ACHN (cell line): ENCODE data around the gene ERC2.

Experiments used
- DNase-seq: peaks from one replicate; pipeline ENCODE4 v3.0.0-alpha.2; 2015
- in situ Hi-C: cut with HindIII; loops from 2 replicates; pipeline ENCODE4 v1.10.0; 2017; ENCODE audit warnings: low sequenced_read_pairs, low pct_ligation_motif_present, low pct_unique_long_range_greater_than_20kb

Gene ERC2

DNA sequence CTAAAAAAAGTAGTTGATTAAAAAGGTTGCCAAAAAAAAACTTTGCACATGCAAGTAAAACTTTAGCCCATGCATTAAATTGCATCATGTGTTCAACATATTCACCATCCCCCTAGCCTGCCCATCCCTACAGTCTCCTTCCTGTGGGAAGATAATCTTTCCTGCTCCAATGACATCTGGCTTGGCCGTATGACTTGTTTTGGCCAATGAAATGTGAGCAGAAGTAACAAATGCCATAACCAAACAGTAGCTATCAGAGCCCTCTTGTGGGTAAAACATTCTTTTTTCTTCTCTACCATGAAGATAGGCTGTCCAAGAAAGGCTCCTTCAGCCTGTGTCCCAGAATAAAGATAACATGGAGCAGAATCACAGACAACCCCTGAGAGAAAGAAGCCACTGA is 15.3 kb downstream of the ERC2 start:
- peak; percentile 8 for DNase-seq
- in situ Hi-C loops: no loop called here

DNA sequence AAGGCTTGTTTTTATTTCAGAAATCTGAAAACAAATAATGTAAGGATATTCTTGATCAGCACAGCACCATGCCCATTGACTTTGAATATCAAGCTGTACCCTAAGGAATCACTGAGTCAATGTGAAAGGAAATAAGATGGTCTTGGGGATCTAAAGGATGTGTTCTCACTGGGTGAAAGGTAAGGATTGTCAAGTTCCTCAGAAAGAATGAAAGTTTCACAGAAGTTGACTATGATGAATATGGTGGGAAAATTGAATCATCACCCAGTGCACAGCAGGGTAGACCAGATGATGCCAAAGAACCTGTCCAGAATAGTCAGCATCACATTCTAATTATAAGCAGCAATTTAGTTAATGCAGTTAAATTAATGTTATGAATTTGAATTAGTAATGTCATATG is 16.2 kb downstream of the ERC2 start:
- DNase-seq: no peak
- in situ Hi-C loops: no loop called here

DNA sequence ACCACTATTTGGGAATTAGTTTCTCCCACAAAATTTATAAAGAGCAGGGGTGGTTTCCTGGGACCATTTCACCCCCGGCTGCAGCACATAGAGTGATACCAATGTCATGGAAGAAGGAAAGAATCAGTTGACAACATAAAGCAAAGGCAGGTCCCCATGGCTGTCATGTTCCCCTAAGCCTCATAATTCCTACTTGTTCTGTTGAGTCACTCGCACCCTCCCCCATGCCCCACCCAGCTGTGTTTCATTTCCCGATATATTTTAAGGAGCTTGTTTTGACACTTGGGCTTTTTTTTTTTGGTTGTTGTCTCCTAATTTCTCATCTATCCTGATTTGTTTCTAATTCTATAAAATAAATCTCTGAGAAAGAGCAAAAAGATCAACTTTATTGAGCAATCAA is 24.9 kb downstream of the ERC2 start:
- no peak for DNase-seq
- in situ Hi-C loops: no loop called here

DNA sequence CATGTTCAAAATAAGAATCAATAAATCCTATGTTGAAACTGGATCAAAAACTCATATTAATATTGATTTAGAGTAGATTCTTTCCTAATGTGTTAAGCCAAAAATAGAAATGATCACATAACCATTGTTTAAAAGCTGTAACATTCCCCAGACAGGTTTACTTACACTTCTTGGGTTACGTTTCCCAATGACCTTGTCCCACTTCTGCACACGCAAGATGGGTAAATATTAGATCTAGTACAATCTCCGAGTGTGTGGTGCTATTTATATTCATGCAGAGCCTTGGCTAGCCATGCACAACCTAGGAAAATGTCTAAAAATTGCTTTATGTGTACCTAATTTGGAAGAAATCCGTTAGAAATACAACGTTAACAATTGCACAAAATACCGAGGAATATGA is 39.6 kb downstream of the ERC2 start:
- in situ Hi-C loops: no loop called here
- DNase-seq: no peak

DNA sequence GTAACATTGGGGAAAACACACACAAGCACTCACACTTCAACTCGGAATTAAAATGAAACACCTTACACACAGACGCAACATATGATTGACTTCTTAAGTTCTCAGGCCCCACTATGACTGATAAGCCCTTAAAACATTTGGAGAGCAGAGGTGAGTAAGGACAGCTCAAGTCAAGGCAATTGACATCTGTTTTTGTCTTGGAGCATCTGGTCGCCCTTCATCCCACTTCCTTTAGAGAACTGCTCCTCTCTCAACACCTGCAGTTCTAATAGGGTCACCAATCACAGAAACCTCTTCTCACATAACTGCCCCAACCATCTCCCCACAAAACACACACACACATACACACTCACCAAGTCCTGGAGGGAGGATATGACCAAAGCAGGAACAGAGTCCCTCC is 43.4 kb downstream of the ERC2 start:
- in situ Hi-C loops: no loop called here
- no peak for DNase-seq

DNA sequence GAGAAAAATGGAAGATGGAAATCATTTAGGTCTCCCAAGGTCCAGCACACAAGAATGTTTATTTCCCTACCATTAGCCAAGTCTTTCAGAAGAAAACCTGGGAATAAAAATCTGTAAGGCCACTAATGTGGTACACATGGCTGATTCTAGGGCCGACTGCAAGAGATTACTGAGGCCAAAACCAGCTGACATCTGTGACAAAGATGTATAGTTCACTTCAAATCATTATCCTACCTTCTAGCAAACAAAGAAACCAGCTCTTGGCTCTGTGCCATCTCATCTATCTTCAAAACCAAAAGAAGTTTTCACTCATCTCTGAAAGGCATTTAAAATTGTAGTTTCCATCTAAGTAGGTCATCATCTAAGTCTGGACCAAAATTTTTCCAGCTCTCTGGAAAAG is 43.9 kb downstream of the ERC2 start:
- in situ Hi-C loops: no loop called here

DNA sequence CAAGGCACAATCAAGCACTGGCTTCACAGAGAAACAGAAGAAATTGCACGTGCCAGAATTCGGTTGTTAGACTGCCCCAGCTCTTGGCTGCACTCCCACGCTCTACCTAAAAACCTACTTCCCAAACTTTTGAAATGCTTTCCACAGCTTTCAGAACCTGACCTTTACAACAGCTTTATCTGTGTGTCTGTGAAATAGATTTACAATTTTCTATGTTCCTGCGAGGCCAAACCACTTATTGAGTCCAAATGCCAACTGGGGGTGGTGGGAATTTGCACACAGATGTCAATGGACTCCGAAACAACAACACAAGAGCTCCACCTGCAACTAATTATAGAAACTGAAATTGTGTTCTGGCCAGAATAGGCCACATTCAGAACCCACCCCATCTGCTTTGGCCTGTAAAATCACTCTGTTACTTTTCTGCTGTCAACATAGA is 44.6 kb downstream of the ERC2 start:
- DNase-seq: no peak
- in situ Hi-C loops: no loop called here

More for the DNA sequence above, 43.9 kb downstream of the ERC2 start:
- no peak for DNase-seq

DNA sequence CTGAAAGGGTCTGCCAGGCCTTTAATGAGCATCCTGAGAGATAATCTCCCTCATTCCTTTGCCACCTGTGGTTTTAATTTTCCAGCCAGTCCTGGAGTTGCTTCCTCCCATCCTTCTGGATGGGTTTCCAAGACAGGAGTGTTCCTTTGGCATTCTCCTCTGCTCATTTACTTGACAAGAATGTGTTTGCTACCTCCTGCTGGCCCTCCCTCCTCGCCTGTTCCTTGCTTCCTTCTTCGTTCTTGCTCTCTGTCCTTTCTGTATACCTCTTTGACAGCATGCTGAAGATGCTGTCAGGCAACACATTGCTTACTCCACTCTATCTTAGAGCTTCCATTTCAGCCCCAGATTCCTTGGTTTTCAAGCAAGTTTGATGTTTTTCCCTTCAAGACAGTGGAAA is 46.0 kb downstream of the ERC2 start:
- in situ Hi-C loops: no loop called here
- DNase-seq: no peak

DNA sequence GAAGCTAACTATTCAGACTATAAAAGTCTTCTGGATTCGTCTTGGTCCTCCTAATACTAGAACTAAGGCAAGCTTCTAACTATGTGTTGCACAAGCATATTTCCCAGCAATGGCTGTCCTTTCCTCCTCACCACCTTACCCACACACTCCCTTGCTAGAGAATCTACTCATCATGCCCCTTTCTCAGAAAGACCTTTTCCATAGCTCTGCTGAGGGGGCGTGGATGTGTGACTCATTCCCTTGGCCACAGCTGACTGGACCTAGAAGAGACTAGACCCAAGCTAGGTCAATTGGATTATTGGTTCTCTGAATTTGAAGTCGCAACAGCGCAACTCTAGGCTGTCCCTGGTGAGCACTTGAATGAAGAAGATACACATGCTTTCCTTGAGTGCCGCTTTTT is 47.1 kb downstream of the ERC2 start:
- in situ Hi-C loops: no loop called here
- peak; percentile 1 for DNase-seq

DNA sequence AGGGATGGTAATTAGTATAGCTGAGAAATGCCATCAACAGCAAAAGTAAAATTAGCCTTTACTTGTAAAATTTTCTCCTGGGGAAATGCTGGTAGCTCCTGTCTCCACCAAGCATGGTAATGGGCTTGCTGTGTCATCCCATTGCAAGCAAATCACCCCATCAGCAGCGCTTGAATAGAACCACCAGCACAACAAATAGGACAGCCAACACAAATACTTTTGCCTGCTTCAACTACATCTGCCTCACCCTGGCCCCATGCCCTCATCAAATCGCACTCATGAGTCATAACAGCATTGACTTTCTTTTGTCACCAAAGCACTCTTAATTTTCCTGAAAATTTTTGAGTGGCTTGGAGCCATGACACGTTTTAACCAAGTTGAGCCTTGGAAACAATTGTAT is 52.6 kb downstream of the ERC2 start:
- DNase-seq: no peak
- in situ Hi-C loops: no loop called here

DNA sequence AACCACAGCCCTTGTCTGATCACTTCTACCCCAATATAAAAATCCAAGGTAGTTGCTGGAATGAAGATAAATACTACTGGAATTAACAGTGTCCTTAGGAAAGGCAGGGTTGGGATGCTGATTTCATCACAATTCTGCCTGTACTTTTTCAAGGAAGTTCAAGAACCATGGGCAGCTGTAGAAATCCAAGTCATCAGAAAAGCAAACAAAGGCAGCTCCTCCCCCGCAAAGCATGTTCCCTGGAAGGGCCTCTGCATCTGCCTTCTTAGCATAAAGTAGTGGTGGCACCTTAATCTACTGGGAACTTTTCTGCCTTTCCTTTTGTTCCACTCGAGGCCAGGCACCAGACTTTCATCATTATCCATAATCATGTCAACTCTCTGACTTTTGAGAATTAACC is 54.4 kb downstream of the ERC2 start:
- in situ Hi-C loops: no loop called here
- DNase-seq: no peak

DNA sequence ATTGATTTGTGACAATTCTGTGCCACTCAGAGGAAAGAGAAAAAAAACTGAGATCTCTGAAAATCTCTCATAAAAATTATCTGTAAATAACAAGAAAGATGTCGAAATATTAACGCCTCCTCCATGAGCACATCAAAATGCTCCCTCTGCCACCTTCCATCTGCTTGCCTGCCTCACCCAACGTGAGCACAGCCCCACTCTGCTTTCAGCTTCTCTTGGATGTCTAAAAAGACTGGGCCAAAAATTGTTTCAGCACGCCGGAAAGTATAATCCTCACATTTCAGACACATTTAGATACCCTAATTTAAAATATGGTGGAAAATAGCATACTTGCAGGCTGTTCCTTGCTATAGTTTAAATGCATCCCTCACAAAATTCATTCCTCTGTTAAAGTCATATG is 57.1 kb downstream of the ERC2 start:
- in situ Hi-C loops: no loop called here
- DNase-seq: no peak

DNA sequence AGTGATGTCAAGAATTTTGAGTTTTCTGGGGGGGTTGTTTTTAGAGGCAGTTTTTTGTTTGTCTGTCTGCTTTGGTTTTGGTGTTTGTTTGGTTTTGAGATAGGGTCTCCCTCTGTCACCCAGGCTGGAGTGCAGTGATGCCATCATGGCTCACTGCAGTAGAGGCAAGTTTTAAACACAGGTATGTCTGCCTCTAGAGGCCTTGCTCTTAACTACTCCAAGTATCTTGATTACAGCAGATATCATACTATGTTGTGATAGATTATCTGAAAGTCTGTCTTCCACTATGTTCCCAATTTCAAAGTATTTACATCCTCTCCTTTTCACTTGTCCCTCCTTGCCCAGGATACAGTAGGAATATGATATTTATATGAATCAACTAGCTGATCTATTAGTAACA is 57.7 kb downstream of the ERC2 start:
- in situ Hi-C loops: no loop called here
- no peak for DNase-seq

DNA sequence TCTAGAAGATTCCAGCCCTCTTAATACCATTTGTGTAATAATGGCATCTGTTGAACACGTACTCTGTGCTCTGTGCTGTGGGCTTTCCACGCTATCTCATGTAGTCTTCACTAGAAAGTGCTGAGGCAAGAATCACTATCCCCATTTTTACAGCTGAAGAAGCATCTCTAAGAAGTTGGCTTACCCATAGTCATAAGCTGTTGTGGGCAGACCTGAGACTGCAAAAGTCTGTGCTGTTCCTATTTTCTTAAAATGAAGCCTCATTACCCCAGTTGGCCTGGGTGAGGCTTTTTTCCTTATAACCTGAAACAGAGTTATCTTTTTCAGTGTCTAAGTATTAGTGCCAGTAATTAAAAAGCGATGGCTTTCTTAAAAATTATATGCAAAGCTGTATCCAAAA is 58.5 kb downstream of the ERC2 start:
- no peak for DNase-seq
- in situ Hi-C loops: no loop called here

DNA sequence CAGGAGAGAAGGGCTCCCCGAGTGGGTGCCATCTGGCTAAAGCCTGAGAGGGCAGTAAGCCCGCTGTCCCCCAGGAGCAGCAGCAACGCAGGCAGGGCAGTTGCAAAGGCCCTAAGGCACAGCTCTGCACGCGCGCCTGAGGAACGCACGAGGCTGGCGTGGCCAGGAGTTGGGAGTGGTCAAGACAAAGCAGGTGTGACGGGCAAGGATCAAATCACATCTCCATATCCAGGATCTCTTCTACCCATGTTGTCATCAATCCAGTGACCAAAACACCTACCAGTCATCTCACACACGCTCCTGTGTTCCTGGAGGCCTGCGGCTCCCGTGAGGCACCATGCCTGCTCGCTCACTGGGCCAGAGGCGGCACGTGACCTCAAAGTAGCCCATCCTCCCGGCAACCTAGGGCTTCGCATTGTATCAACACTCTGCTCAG is 59.5 kb downstream of the ERC2 start:
- in situ Hi-C loops: no loop called here

DNA sequence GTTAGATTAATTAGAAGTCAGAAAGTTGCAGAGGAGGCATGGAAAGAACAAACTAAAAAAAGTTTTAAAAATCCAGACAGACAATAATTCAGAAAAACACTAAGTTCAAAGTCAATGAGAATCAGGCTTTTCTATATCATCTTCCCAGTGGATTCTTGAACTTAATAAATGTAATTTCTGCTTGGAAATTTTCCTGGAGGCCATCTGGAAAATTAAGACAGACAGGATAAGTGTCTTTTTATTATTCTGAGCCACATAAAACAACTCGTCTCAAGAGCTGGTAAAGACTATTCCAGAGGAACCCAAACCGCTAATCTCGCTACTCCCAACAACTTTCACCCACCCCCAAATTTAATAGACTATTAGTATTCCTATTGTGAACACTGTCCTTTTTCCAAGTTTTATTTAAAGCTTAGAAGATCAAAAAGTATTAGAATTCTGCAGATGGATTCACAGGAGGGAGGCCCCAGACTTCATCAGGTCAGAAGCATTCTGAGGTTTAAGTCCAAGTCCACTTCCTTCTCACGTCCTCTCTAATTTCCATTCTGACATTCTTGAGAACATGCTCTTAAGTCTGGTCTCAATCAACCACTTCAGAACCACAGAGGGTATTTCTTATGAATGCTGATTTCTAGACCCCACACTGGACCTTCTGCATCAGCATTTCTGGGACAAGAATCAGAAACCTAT is 61.3 kb downstream of the ERC2 start:
- in situ Hi-C loops: no loop called here
- DNase-seq: no peak

More for the DNA sequence above, 59.5 kb downstream of the ERC2 start:
- no peak for DNase-seq

DNA sequence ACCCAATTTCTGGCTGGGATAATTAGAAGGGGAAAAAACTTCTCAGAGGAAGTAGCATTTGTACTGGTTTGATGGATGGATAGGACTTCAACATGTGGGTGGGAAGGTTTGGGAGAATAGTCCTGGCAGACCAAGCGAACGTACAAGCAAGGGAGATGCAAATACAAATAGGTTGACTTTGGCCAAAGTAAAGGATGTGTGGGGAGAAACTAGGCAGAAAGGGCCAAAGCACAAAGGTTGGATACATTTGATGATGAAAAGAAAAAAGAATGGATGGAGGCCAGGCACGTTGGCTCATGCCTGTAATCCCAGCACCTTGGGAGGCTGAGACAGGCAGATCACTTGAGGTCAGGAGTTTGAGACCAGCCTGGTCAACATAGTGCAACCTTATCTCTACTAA is 63.4 kb downstream of the ERC2 start:
- DNase-seq: no peak
- in situ Hi-C loops: no loop called here

DNA sequence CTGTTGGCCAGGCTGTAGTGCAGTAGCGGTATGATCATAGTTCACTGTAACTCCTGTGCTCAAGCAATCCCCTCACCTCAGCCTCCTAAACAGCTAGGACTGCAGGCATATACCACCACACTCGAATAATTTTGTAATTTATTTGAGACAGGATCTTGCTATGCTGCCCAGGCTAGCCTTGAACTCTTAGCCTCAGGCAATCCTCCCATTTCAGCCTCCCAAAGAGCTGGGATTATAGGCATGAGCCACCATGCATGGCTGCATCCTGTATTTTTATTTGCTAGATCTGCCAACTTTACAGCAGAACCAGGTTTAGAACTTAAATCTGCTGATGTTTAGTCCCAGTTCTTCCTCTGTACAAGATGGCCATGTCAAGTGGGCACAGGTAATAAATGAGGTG is 69.6 kb downstream of the ERC2 start:
- no peak for DNase-seq
- in situ Hi-C loops: no loop called here

DNA sequence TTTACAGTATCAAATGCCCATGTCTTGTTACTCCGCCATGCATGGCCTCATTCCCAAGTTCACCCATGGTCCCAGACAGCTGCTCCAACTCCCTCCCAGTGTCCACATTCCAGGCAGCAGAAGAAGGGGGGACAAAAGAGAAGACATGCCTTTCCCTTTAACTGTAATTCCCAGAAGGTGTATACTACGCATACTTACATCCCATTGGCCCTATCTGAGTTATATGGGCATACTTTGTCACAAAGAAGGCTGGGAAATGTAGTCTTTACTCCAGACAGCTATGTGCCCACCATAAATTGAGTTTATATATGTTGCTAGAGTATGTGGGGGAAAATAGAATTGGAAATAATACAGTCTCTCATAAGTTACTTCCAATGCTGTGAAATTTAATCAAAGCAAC is 70.5 kb downstream of the ERC2 start:
- DNase-seq: no peak
- in situ Hi-C loops: no loop called here

DNA sequence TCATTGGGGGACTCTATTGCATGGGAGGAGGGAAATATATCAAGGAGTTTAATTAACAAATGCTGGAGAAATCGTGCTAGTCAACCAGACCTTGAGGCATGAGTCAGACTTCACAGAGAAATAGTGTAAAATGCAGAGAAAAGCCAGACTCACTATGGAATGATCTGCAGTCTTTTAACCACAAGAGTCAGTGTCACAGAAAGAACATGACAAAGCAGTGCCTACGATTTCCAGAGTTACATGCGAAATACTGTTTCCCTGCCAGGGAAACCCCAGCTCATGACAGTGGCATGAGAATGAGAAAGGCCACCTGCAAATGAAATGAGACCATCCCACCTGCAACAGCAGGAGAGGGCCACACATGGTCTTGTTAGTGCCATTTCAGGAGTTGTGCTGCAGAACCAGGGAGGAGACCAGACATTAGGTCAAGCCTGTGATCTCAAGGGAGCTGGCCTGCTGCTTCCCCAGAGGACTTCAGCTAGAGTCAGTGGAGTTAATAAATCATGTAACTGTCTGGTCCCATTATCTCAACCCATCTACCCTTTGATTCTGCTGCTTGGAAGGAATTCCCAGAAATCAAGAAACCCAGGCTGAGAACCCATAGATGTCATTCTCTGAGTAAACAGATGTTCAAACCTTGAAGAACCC is 79.0 kb downstream of the ERC2 start:
- in situ Hi-C loops: no loop called here
- no peak for DNase-seq
